GM18873 (cell line): ENCODE data around the gene LARGE2.

Experiments used
- ATAC-seq: cut with Tn5 transposase; IDR thresholded peaks from one replicate; pipeline ENCODE4 v1.9.1; 2021; ENCODE audit warnings: mild to moderate bottlenecking, moderate library complexity, moderate number of reproducible peaks; ENCODE audit not compliant: unreplicated experiment, low FRiP score

LARGE2 gene

GRCh38 chr11:45927684-45928413, 5.4 kb downstream of the LARGE2 start:
- no peak for ATAC-seq

GRCh38 chr11:45928535-45929215, 6.2 kb downstream of the LARGE2 start:
- no peak for ATAC-seq

GRCh38 chr11:45929486-45930030, 7.1 kb downstream of the LARGE2 start:
- peak; percentile 15 for ATAC-seq

- ATAC-seq, result peak; percentile 93
Measured at GRCh38 chr11:45930031-45930794, 7.8 kb downstream of the LARGE2 start.

- no peak for ATAC-seq
Measured at GRCh38 chr11:45930951-45931570, 8.6 kb downstream of the LARGE2 start.

GRCh38 chr11:45931739-45932138, 9.3 kb downstream of the LARGE2 start:
- no peak for ATAC-seq

GRCh38 chr11:45932217-45932616, 9.8 kb downstream of the LARGE2 start:
- no peak for ATAC-seq

GRCh38 chr11:45933131-45933831, 10.8 kb downstream of the LARGE2 start:
- ATAC-seq, result no peak

- ATAC-seq, result no peak
Measured at GRCh38 chr11:45933846-45934579, 11.6 kb downstream of the LARGE2 start.

GRCh38 chr11:45934580-45935318, 12.3 kb downstream of the LARGE2 start:
- ATAC-seq, result no peak

GRCh38 chr11:45935349-45936064, 13.1 kb downstream of the LARGE2 start:
- ATAC-seq, result no peak

- ATAC-seq, result no peak
Measured at GRCh38 chr11:45936511-45937054, 14.1 kb downstream of the LARGE2 start.

GRCh38 chr11:45937916-45938315, 15.5 kb downstream of the LARGE2 start:
- ATAC-seq, result no peak

- no peak for ATAC-seq
Measured at GRCh38 chr11:45939836-45940235, 17.4 kb downstream of the LARGE2 start.

GRCh38 chr11:45941285-45941684, 18.8 kb downstream of the LARGE2 start:
- ATAC-seq, result no peak

GRCh38 chr11:45942381-45942780, 19.9 kb downstream of the LARGE2 start:
- no peak for ATAC-seq

GRCh38 chr11:45945397-45945999, 23.0 kb downstream of the LARGE2 start:
- no peak for ATAC-seq
